NB4 (cell line): ENCODE results near the gene INO80E.

Experiments used
- CTCF ChIP-seq: IDR thresholded peaks from one replicate; pipeline ENCODE4 v1.5.1; 2012; ENCODE audit warnings: low read depth, low read length
- MAX ChIP-seq: IDR thresholded peaks from 2 replicates; pipeline ENCODE4 v1.6.1; 2011; ENCODE audit warnings: low read depth, low read length
- MYC ChIP-seq: IDR thresholded peaks from 2 replicates; pipeline ENCODE4 v1.6.1; 2011; ENCODE audit warnings: low read depth, low read length
- POLR2A ChIP-seq: IDR thresholded peaks from 2 replicates; pipeline ENCODE4 v1.6.1; 2011; ENCODE audit warnings: mild to moderate bottlenecking; ENCODE audit not compliant: insufficient read length; ENCODE audit errors: extremely low read depth

GRCh38 chr16:30024451-30024850, 28.4 kb downstream of the INO80E start:
- TF ChIP-seq CTCF (no peak), POLR2A (no peak), MAX (no peak), MYC (no peak)
